Left kidney (tissue), 2 donors: ENCODE results near the gene ARNT2. TPM values are rescaled to one million over a fixed set of nuclear protein-coding genes. Genes with fewer than 3 reads are reported as not detected.

ENCODE experiments used
- DNase-seq: peaks from one replicate; pipeline ENCODE4 v3.0.0-alpha.2; 2013
- polyA plus RNA-seq: library from polyadenylated mRNA; unstranded; fragments of 120-200 nt; gene quantifications from one replicate; pipeline ENCODE4 v1.2.1, GENCODE V29; 2013; ENCODE audit not compliant: insufficient read length

Gene ARNT2
- polyA plus RNA-seq, 1 donor: 60.8 TPM

GRCh38 chr15:80512726-80513660 lies 108.8 kb downstream of the ARNT2 start:
- no peak for DNase-seq

GRCh38 chr15:80514071-80514780 lies 110.0 kb downstream of the ARNT2 start:
- no peak for DNase-seq

GRCh38 chr15:80517290-80517689 lies 113.1 kb downstream of the ARNT2 start:
- DNase-seq: no peak

GRCh38 chr15:80518522-80518921 lies 114.3 kb downstream of the ARNT2 start:
- DNase-seq: no peak

- DNase-seq: no peak
Observed at GRCh38 chr15:80523746-80524145, 119.6 kb downstream of the ARNT2 start.

GRCh38 chr15:80525853-80526252 lies 121.7 kb downstream of the ARNT2 start:
- no peak for DNase-seq

GRCh38 chr15:80526556-80527340 lies 122.6 kb downstream of the ARNT2 start:
- DNase-seq: no peak

- no peak for DNase-seq
Observed at GRCh38 chr15:80527406-80527805, 123.2 kb downstream of the ARNT2 start.

GRCh38 chr15:80527961-80528360 lies 123.8 kb downstream of the ARNT2 start:
- no peak for DNase-seq

GRCh38 chr15:80530737-80531365 lies 126.7 kb downstream of the ARNT2 start:
- no peak for DNase-seq

- no peak for DNase-seq
Observed at GRCh38 chr15:80531388-80531787, 127.2 kb downstream of the ARNT2 start.

GRCh38 chr15:80531796-80532195 lies 127.6 kb downstream of the ARNT2 start:
- DNase-seq: no peak

GRCh38 chr15:80533790-80534333 lies 129.7 kb downstream of the ARNT2 start:
- no peak for DNase-seq

- no peak for DNase-seq
Observed at GRCh38 chr15:80536231-80536630, 132.0 kb downstream of the ARNT2 start.

- DNase-seq: no peak
Observed at GRCh38 chr15:80536716-80537115, 132.5 kb downstream of the ARNT2 start.

GRCh38 chr15:80545078-80545477 lies 140.9 kb downstream of the ARNT2 start:
- no peak for DNase-seq

- no peak for DNase-seq
Observed at GRCh38 chr15:80547264-80547663, 143.1 kb downstream of the ARNT2 start.

- DNase-seq: no peak
Observed at GRCh38 chr15:80549191-80549590, 145.0 kb downstream of the ARNT2 start.

- DNase-seq: no peak
Observed at GRCh38 chr15:80549654-80550053, 145.5 kb downstream of the ARNT2 start.

GRCh38 chr15:80550219-80550907 lies 146.2 kb downstream of the ARNT2 start:
- DNase-seq: no peak

GRCh38 chr15:80550908-80551260 lies 146.7 kb downstream of the ARNT2 start:
- no peak for DNase-seq
